T-helper 9 cell (primary cell): ENCODE data around the gene TMEM45A.
"Not testable (repeated sequence)": the region's sequence is repeated elsewhere in the genome, so short reads cannot be mapped to it uniquely, and the experiment has no call there.

ENCODE experiments used
- DNase-seq: peaks from one replicate; pipeline ENCODE4 v3.0.0-alpha.2; 2020

Gene TMEM45A

GRCh38 chr3:100486808-100487207 is 5.6 kb upstream of the TMEM45A start:
- no peak for DNase-seq

DNA sequence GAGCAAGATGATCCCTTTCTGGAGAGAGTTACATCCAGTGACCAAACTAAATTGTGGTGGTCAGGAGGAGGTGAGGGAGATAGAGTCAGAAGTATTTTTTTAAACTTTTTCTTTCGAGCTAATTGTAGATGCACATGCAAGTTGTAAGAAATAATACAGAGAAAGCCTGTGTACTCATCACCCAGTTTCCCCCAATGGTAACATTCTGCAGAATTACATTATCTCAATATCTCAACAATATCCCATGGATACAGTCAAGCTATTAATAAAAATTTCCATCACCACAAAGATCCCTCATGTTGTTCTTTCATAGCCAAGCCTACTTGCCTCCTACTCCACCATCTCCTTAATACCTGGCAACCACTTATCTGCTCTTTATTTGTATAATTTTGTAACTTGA is 3.3 kb upstream of the TMEM45A start:
- no peak for DNase-seq

DNA sequence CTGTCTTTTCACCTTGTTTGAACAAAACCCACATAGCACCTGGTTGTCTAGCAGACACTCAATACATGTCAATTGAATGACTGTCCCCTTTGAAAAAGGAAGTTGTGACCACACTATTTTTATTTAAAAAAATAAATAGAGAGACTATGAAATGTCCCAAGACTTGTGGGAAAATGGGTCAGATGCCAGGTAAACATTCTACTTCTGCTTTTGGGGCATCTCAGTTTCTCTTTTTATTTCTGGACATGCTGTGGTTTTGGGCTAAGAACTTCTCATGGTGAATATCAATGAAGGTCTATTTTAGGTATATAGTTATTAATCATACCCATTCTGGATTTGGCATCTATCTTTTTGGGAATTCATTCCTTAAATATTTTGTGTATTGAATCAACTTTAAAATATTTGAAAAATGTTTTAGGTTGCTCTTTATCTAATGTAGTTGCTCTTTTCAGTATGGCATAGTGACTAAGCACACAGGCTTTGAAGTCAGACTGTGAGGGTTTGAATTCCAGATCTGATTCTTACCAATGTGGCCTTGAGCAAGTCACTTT is 4.4 kb downstream of the TMEM45A start:
- no peak for DNase-seq

- DNase-seq = no peak
Measured at GRCh38 chr3:100499651-100500050, 7.2 kb downstream of the TMEM45A start.

DNA sequence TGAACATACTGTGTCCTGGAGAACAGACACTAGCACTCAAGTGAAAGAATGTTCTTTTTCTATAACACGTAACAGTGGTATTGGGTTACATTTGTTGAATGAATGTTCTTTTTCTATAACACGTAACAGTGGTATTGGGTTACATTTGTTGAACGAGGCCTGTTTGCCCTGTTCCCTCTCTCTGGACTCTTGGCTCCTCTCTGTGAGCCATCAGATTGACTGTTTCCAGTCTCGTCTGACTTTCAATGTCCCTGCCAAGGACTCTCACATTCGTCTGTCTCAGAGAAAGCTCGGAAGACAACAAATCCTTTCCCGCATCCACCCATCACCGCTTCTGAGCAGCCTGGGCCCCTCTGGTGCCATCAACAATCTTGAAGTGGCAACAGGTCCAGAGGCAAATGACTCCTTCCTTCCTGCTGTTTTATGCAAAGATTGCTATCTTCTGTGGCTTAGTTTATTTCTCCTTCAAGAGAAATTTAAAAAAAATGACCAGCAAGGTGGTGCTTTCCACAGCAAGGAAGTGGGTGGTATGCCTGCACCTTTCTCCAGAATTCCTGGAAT is 8.0 kb downstream of the TMEM45A start:
- DNase-seq = no peak

DNA sequence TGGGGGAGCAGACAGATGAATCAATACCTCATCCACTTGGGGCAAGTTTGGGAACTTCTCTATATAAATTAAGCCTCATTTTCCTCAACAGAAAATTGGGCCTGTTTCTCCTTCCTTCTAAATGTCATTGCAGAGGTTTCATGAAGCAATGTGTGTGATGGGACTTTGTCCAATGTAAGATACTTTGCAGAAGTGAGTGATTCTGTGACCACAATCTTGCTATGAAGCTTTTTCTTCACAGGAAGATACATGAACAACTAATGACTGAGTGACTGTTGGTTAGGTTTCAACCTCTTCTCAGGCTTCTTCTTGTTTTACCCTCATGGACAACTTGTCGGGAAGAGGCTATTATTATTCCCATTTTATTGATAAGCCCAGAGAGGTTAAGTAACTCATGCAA is 11.0 kb downstream of the TMEM45A start:
- DNase-seq = no peak

DNA sequence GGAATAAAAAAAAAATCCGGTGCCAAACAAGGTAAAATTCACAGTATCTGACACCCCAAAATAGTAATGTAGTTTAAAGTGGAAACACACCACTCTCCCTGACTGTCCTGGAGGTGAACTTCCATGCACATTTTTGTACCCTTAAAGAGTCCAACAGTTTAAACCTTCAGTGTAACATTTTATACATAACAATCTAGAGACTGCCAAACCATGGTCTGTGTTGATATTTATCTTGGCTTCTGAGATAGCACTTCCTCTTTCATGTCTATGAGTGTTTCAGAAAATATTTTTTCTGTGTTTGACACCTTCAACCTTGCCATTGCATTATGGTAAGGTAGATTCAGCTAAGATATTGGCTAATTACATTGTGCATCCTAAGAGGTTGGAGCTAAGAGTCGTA is 13.9 kb downstream of the TMEM45A start:
- DNase-seq = no peak

DNA sequence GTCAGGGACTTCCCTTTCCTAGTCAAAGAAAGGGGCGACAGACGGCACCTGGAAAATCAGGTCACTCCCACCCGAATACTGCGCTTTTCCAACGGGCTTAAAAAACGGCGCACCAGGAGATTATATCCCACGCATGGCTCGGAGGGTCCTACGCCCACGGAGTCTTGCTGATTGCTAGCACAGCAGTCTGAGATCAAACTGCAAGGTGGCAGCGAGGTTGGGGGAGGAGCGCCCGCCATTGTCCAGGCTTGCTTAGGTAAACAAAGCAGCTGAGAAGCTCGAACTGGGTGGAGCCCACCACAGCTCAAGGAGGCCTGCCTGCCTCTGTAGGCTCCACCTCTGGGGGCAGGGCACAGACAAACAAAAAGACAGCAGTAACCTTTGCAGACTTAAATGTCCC is 17.4 kb downstream of the TMEM45A start:
- DNase-seq = not testable (repeated sequence)

DNA sequence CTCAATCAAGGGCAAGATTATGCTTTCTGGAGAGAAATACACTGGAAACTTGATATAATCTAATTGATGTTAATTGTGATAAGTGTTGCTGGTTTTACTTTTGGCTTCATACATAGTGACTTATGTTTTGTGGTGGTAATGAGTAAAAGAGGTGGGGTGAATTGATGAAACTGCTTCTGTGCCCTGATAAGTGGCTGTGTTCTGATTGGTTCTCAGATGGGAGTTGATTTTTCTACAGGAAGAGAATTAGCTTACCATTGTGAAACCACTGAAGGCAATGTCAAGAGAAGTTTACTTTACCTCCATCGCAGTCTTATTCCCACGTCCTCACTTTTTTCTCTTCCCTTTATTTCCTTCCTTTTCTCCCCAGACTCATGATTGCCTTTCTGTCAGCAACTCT is 23.8 kb downstream of the TMEM45A start:
- no peak for DNase-seq

DNA sequence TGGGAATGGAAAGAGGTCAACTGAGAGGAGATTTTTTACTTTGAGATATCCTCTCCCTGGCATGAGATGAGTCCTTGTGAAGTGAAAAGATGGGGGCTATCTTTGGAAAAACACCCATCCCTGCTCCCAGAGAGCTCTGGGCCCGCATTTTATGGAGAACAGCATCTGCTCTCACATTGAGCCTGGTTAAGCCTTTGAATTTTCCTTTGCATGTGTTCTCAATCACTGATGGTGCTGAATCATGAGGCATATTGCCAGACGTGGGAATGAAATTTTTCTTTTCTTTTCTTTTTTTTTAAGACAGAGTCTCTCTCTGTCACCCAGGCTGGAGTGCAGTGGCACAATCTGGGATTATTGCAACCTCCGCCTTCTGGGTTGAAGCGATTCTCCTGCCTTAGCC is 24.4 kb downstream of the TMEM45A start:
- DNase-seq = no peak

GRCh38 chr3:100517276-100517675 is 24.9 kb downstream of the TMEM45A start:
- DNase-seq = no peak

DNA sequence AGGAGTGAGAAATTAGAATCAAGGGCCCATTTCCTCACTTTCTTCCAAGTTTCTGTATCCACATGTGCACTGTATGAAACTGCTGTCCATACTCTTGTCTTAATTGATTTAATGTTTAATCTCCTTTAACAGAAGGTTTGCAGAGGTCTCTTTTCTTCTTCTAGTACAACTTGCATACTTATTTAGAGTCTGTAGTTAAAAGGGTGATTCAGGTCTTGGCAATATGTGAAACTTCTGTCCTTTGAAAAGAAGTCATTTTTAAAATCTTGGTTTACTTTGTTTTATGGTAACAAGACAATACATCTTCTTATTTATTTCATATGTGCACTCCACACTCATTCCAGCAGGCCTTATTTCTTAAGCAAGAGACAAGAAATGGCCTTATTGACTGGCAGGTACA is 25.8 kb downstream of the TMEM45A start:
- DNase-seq = no peak

GRCh38 chr3:100518983-100519382 is 26.6 kb downstream of the TMEM45A start:
- no peak for DNase-seq

GRCh38 chr3:100521439-100521845 is 29.0 kb downstream of the TMEM45A start:
- DNase-seq = no peak

DNA sequence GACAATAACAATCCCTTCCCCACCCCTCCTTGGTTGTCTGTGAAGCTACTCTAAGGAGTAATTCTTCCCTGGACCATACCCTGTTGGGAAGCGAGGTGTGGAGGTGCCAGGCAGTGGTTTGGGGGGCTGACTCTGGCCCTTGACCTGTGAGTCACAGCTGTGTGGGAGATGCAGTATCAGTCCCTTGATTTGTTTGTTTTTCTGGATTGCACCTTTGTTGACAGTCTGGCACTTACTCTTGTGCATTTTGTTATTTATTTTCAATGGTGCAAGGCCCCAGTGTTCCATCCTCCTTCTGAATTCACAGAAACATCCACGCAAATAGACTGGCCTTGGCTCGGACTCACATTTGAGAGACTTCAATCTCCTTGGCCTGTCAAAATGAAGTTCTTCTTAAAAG is 29.7 kb downstream of the TMEM45A start:
- no peak for DNase-seq

GRCh38 chr3:100523050-100523760 is 30.8 kb downstream of the TMEM45A start:
- DNase-seq = no peak

DNA sequence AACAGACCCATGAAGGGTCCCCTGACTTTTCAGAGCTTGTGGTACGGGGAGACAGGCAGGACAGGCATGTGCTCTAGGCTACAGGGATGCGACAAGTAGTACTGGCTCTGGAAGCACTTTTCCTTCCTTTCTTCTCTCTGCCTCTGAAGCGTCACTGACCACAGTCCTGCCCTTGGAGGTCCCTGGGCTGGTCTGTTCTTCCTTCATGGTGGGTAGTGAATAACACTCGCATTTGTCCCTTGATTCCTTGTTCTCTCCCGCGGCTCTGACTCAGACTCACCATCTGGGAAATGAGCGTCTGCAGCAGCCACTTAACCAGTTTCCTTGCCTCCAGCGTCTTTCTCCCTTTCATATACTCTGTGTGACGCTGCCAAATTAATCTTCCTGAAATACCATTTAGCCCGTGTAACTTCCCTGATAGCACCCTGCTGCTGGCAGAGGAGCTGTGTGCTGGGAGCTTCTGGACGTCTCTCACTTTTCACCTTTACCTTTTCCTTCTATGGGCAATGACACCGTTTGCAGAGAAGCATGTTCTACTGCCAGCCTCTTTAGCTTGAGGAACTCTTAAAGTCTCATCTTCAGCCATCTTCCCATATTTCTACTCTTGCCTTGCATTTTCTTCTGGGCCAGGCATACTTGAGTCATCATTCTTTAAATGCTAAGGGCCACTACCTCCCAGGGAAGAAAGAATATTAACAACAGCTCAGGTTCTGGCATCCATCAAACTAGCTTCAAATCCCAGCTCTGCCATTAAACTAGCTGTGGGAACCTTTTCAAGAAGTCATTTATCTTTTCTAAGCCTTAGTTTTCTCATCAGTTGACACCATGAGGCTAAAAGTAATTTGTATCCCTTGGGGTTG is 33.6 kb downstream of the TMEM45A start:
- DNase-seq = no peak

DNA sequence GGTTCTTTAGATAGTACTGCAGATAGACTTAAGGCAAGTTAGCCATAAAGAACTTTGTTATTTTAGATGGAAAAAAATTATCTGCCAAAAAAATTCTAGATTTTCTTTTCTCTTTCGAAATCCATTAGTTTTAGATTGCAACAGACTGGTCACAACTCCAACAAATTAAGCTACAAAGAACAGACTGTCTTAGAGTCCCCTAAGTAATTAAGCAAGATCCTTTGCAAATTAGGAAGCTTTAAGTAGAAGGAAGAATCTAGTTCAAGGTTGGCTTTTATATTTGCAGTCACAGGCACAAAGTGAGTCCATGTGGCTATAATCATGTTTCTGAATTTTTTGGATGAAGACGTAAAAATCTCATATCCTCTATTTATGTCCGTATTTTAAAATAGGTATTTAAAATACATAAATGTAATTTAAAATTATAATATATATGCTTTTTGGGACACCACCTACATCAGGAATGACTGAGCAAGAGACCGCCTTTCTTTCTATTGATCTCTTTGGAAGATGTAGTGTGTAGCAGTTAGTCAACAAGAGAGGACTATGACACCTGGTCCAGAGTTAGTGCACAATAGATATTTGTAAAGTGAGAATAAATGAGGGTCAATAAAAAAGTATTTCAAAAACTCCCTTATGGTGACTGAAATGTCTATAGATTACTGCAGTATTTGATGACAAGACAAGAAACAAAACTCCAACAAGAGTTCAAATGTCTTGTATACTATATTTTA is 34.4 kb downstream of the TMEM45A start:
- DNase-seq = no peak

GRCh38 chr3:100527347-100527735 is 34.9 kb downstream of the TMEM45A start:
- DNase-seq = no peak

DNA sequence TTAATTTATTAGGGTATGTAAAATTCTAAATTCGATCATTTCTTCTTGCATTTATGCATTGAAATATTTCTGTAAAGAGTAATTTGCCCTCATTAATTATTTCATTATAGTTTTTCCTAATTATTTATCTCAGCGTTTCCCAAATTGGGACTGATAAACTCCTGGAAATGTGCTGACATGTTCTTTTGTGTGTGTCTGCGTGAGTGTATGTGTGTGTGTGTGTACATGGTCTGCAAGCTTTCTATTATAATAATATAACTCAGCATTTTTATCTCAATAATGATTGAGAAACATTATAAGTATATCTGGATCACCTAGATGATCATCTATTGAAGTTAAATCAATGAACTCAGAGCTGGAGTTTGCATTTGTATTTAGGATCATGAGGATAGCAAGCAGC is 38.7 kb downstream of the TMEM45A start:
- no peak for DNase-seq

DNA sequence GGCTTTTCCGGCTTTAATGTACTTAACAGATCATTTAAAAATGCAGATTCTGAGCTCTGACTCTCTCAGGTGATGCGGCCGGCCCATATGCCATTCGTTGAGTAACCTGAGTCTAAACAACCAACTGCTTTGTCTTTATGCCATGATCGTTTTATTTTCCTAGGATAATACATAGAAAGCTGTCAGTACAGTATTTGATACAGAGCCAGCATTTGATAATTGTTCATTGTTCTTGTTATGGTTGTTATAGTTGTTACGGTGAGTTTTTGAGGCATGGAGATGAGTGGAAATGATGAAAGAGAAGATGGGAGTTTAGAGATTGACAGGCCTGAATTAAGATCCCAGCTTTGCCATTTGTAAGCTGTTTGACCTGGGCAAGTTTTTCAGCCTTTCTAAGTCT is 40.0 kb downstream of the TMEM45A start:
- no peak for DNase-seq

DNA sequence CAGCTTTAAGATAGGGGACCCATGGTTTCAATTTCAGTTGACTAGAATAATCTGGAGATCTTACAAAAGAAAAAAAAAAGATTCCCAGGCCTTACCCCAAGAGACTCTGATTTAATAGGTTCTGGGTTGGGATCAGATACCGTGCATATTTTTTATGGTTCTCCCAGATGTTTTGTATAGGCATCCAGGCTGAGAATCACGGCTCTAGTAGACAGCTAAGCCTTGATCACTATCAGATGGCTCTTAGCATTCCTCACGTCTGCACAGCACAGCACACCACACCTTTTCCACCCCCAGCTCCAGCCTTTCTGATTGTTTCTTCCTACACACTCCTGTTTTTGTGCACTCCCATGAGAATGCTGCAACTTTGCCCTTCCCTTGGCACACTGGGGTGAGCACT is 40.8 kb downstream of the TMEM45A start:
- DNase-seq = no peak

DNA sequence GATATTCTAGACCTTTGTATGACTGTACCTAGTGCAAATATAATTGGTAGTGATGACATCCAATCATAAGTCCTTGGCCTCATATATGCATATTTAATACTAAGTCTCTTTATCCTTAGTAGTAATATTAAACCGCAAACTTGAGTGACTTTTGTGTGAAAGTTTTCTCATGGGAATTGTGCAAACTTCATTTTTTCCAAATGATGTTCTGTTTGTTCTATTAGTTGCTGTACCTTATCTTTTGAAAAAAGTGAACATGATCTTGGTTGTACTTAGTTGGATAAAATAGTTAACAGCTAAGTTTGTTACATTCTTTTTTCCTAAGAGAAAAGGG is 43.2 kb downstream of the TMEM45A start:
- DNase-seq = no peak
